ENCODE measurements around the gene NRG3. TPM values are rescaled to one million over a fixed set of nuclear protein-coding genes. Genes with fewer than 3 reads are reported as not detected.

The NRG3 gene
- total RNA-seq, 6 experiments from 2014 or later = 0.34 to 0.99 (median 0.75) TPM

DNA sequence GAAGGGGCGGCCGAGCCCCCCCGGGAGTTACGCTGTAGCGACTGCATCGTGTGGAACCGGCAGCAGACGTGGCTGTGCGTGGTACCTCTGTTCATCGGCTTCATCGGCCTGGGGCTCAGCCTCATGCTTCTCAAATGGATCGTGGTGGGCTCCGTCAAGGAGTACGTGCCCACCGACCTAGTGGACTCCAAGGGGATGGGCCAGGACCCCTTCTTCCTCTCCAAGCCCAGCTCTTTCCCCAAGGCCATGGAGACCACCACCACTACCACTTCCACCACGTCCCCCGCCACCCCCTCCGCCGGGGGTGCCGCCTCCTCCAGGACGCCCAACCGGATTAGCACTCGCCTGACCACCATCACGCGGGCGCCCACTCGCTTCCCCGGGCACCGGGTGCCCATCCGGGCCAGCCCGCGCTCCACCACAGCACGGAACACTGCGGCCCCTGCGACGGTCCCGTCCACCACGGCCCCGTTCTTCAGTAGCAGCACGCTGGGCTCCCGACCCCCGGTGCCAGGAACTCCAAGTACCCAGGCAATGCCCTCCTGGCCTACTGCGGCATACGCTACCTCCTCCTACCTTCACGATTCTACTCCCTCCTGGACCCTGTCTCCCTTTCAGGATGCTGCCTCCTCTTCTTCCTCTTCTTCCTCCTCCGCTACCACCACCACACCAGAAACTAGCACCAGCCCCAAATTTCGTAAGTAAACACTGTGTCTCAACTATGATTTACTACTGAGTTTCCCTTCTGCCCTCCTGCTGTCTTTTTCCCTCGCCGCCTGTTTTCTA lies 666 bp downstream of the NRG3 start:
- ATAC-seq (no peak), DNase-seq (peak in 1 of 3 donors; percentile 53)
- H3K36me3 ChIP-seq = no peaks in the 10 kb centered on the region
- H3K27me3 ChIP-seq = peaks cover 0 to 3% of the 10 kb centered on the region in 2 donors
- TF ChIP-seq POLR2A (IDR thresholded peaks at IDR 0.05) = no peak
- TF ChIP-seq, protein P1, sequence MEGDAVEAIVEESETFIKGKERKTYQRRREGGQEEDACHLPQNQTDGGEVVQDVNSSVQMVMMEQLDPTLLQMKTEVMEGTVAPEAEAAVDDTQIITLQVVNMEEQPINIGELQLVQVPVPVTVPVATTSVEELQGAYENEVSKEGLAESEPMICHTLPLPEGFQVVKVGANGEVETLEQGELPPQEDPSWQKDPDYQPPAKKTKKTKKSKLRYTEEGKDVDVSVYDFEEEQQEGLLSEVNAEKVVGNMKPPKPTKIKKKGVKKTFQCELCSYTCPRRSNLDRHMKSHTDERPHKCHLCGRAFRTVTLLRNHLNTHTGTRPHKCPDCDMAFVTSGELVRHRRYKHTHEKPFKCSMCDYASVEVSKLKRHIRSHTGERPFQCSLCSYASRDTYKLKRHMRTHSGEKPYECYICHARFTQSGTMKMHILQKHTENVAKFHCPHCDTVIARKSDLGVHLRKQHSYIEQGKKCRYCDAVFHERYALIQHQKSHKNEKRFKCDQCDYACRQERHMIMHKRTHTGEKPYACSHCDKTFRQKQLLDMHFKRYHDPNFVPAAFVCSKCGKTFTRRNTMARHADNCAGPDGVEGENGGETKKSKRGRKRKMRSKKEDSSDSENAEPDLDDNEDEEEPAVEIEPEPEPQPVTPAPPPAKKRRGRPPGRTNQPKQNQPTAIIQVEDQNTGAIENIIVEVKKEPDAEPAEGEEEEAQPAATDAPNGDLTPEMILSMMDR (IDR thresholded peaks at IDR 0.05) = no peak
- H3K4me1 ChIP-seq = peaks cover 0 to 5% (median 0%) of the 10 kb centered on the region in 4 donors
- intact Hi-C loops (cut with DNase I) = no loop called here
- H3K4me3 ChIP-seq = peak overlapping the region in 2 of 3 donors; percentile 4 to 37
- WGBS (ENCODE audit: insufficient coverage, low coverage, low lambda C conversion rate, missing lambda C conversion rate) = 7% methylated on average over 7 of the region's 49 CpGs
- no peaks in the 10 kb centered on the region for H3K9me3 ChIP-seq
- no peak overlapping the region for H3K27ac ChIP-seq

DNA sequence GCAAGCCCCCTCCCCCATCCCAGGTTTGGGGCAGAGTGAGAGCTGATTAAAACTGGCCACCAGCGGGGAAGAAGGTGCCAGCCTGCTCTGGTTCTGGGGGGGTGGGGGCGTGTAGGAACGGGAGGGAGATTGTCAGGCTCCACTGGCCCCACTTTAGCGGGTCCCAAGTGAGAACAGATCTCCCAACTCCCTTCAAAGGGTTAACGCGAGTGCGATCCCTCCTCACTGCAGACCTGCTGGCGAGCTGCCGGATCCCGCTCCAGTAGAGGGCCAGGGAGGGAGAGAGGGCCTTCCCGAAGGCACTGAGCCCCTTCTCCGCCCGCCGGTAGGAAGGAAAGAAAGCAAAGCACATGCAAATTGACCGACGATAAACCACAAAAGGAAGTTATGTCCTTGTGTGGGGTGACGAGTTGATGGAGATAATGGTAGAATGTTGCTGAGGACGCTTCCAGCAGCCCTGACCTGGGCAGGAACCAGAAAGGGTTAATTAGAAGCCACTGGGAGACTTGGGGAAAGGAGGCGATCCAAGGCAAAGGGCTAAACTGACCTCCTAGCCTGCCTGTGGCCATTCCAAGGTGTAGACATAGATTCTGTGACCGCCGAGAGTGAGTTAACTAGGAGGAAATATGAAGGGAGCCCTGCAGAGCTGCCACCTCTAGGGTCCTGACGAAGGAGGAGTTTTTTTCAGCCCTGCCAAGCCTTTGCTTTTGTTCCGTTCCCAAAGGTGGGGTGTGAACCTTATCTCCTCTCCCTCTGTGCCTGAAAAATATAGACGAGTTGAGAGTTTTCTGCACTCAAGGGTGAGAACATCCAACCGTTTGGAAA lies 1.5 kb downstream of the NRG3 start:
- peak; percentile 8 to 29 (median 28) for ATAC-seq
- 6% methylated on average over 25 of the region's 25 CpGs for WGBS (ENCODE audit: insufficient coverage, low coverage, low lambda C conversion rate, missing lambda C conversion rate)
- Histone ChIP-seq H3K4me3 (peak overlapping the region in 2 of 3 donors; percentile 4 to 20), H3K36me3 (no peaks in the 10 kb centered on the region), H3K4me1 (peaks cover 0 to 5% (median 0%) of the 10 kb centered on the region in 4 donors), H3K9me3 (no peaks in the 10 kb centered on the region), H3K27ac (no peak overlapping the region), H3K27me3 (peaks cover 0 to 3% of the 10 kb centered on the region in 2 donors)
- TF ChIP-seq, protein P1 (IDR thresholded peaks at IDR 0.05) = no peak
- TF ChIP-seq POLR2A (IDR thresholded peaks at IDR 0.05) = no peak
- DNase-seq = no peak
- intact Hi-C loops (cut with DNase I) = no loop called here

DNA sequence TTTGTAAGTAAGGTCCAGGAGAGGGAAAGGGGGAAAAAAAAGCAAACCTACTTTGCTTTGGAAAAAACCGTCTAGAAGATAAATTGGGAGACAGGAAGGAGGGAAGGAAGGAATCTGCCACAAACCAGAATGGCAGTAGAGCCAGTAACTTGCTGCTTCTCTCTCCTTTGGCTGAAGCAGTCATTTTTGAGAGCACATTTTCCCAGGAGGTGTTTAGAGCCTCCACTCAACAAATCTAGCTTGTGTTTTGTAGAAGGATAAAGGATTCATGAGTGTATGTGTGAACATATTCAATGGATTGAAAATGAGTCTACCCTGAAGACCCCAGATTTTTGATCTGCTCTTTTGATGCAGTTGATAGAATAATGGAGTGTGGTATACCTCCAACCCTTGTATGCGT lies 2.6 kb downstream of the NRG3 start:
- Histone ChIP-seq H3K27ac (no peak overlapping the region), H3K36me3 (no peaks in the 10 kb centered on the region), H3K4me3 (no peak overlapping the region), H3K9me3 (no peaks in the 10 kb centered on the region), H3K27me3 (no peaks in the 10 kb centered on the region), H3K4me1 (peaks cover 0 to 5% (median 0%) of the 10 kb centered on the region in 4 donors)
- 7% methylated on average over 2 of the region's 2 CpGs for WGBS (ENCODE audit: insufficient coverage, low coverage, low lambda C conversion rate, missing lambda C conversion rate)
- no peak for ATAC-seq
- DNase-seq = no peak
- TF ChIP-seq, protein P1 (IDR thresholded peaks at IDR 0.05) = no peak
- no peak for TF ChIP-seq POLR2A (IDR thresholded peaks at IDR 0.05)
- intact Hi-C loops (cut with DNase I) = no loop called here

DNA sequence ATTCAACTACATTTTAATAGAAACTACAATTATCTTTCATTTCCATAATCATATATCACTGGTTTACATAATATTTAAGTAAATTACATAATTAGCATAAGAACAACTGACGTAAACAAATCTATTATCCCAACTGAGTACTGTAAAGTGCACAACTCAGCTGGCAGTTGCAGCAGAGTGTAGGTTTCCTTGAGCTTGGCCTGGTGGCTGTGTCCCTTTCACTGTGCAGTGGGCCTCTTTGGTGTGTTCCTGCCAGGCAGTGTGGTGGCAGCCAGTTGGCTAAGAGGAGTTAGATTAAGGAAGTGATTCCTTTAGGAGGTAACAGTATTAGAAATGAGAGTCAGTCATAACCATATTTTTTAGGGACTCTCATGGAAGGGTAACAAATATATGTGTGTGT lies 7.0 kb downstream of the NRG3 start:
- Histone ChIP-seq H3K9me3 (no peaks in the 10 kb centered on the region), H3K36me3 (no peaks in the 10 kb centered on the region), H3K4me1 (no peaks in the 10 kb centered on the region), H3K27ac (no peak overlapping the region), H3K4me3 (no peak overlapping the region), H3K27me3 (no peaks in the 10 kb centered on the region)
- DNase-seq (no peak), ATAC-seq (no peak)
- TF ChIP-seq, protein P1 (IDR thresholded peaks at IDR 0.05) = no peak
- TF ChIP-seq POLR2A (IDR thresholded peaks at IDR 0.05) = no peak
- intact Hi-C loops (cut with DNase I) = no loop called here
- WGBS (ENCODE audit: insufficient coverage, low coverage, low lambda C conversion rate, missing lambda C conversion rate) = 65% methylated on average over 1 of the region's 1 CpG
